Type B pancreatic cell (in vitro differentiated cells): ENCODE data around the gene WDR59. TPM values are rescaled to one million over a fixed set of nuclear protein-coding genes. Genes with fewer than 3 reads are reported as not detected.
A peak's percentile ranks its signal among the peaks of the same experiment; 100 is the strongest.

Experiments used
- DNase-seq: peaks from one replicate; pipeline ENCODE4 v3.0.0; 2021; ENCODE audit warnings: mixed read lengths; ENCODE audit not compliant: unreplicated experiment; ENCODE audit errors: extremely low spot score
- H3K27ac Mint-ChIP-seq: 2 replicates; pipeline ENCODE4 v1.8.0; 2021; ENCODE audit warnings: mild to moderate bottlenecking, mixed read lengths
- H3K27me3 Mint-ChIP-seq: 2 replicates; pipeline ENCODE4 v1.8.0; 2021; ENCODE audit warnings: mixed read lengths
- H3K36me3 Mint-ChIP-seq: 2 replicates; pipeline ENCODE4 v1.8.0; 2021; ENCODE audit warnings: mixed read lengths
- H3K4me1 Mint-ChIP-seq: one replicate; pipeline ENCODE4 v1.8.0; 2021; ENCODE audit warnings: mixed read lengths; ENCODE audit not compliant: unreplicated experiment
- H3K4me3 Mint-ChIP-seq: 2 replicates; pipeline ENCODE4 v1.8.0; 2021; ENCODE audit warnings: mild to moderate bottlenecking, mixed read lengths
- H3K9me3 Mint-ChIP-seq: 2 replicates; pipeline ENCODE4 v1.8.0; 2021; ENCODE audit warnings: mixed read lengths
- total RNA-seq: library from RNA; stranded (reverse); gene quantifications from 2 replicates; pipeline ENCODE4 v1.2.1, GENCODE V29; 2021; ENCODE audit warnings: low replicate concordance
- TF ChIP-seq, protein P1 (sequence below): fragments of 200-600 bp; sonication (generic); conservative IDR thresholded peaks from 2 replicates; pipeline ENCODE4 v1.5.0; 2021; ENCODE audit warnings: antibody characterized with exemption, mild to moderate bottlenecking

The WDR59 gene
- total RNA-seq, 1 donor from 2014 or later, result 88.9 TPM

DNA sequence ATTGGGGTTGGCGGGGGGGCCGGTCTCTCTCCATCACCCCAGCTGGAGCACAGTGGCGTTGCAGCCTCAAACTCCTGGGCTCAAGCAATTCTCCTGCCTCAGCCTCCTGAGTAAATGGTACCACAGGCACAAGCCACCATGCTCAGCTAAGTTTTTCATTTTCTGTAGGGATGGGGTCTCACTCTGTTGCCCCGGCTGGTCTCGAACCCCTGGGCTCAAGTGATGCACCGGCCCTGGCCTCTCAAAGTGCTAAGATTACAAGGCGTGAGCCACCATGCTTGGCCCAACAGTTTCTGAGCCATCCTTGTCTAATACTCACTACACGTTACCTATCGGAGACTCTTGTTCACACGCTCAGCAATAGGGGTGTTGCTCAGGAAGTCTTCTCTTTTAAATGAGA is 11.6 kb downstream of the WDR59 start:
- H3K4me3 Mint-ChIP-seq, result no peak overlapping the region
- H3K27ac Mint-ChIP-seq, result no peak overlapping the region
- no peaks in the 10 kb centered on the region for H3K9me3 Mint-ChIP-seq

DNA sequence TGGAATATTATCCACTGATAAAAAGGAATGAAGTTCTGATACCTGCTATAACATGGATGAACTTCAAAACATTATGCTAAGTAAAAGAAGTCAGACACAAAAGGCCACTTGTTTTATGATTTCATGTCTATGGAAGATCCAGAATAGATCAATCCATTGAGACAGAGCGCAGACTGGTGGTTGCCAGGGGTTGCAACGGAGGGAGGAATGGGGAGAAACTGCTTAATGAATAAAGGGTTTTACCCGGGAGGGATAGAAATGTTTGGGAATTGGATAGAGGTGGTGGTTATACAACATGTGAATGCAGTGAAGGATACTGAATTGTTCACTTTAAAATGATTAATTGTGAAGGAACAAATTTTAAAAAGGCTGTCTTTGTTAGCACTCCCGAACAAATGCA is 30.2 kb downstream of the WDR59 start:
- Mint-ChIP-seq H3K27ac (no peak overlapping the region), H3K4me1 (peaks cover 3% of the 10 kb centered on the region), H3K4me3 (no peak overlapping the region), H3K36me3 (peaks cover 30% of the 10 kb centered on the region), H3K27me3 (no peaks in the 10 kb centered on the region), H3K9me3 (no peaks in the 10 kb centered on the region)
- no peak for DNase-seq
- TF ChIP-seq, protein P1, sequence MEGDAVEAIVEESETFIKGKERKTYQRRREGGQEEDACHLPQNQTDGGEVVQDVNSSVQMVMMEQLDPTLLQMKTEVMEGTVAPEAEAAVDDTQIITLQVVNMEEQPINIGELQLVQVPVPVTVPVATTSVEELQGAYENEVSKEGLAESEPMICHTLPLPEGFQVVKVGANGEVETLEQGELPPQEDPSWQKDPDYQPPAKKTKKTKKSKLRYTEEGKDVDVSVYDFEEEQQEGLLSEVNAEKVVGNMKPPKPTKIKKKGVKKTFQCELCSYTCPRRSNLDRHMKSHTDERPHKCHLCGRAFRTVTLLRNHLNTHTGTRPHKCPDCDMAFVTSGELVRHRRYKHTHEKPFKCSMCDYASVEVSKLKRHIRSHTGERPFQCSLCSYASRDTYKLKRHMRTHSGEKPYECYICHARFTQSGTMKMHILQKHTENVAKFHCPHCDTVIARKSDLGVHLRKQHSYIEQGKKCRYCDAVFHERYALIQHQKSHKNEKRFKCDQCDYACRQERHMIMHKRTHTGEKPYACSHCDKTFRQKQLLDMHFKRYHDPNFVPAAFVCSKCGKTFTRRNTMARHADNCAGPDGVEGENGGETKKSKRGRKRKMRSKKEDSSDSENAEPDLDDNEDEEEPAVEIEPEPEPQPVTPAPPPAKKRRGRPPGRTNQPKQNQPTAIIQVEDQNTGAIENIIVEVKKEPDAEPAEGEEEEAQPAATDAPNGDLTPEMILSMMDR, result no peak

More for the DNA sequence above, 11.6 kb downstream of the WDR59 start:
- Mint-ChIP-seq H3K4me1 (no peaks in the 10 kb centered on the region), H3K36me3 (peaks cover 13% of the 10 kb centered on the region), H3K27me3 (no peaks in the 10 kb centered on the region)
- TF ChIP-seq, protein P1, result peak; percentile 28
- DNase-seq, result no peak

DNA sequence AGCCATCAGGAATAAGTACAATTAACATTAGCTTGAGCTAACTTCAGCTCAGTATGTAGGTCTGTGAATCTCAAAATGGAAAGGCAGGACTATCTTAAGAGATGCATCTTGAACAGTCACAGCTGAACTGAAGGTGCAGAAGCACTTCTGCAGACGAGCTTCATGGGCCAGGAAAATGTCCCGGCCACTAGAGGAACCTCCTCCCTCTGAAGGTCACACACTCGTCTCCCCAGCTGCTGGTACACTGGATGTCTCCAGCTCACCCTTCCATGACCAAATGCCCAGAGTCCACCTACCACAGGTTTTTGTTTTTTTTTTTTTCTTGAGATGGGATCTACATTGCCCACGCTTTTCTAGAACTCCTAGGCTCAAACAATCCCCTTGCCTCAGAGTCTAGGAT is 33.2 kb downstream of the WDR59 start:
- Mint-ChIP-seq H3K9me3 (no peaks in the 10 kb centered on the region), H3K36me3 (peaks cover 36% of the 10 kb centered on the region), H3K27ac (no peak overlapping the region), H3K27me3 (no peaks in the 10 kb centered on the region), H3K4me1 (no peaks in the 10 kb centered on the region), H3K4me3 (no peak overlapping the region)
- no peak for DNase-seq
- TF ChIP-seq, protein P1, result no peak

DNA sequence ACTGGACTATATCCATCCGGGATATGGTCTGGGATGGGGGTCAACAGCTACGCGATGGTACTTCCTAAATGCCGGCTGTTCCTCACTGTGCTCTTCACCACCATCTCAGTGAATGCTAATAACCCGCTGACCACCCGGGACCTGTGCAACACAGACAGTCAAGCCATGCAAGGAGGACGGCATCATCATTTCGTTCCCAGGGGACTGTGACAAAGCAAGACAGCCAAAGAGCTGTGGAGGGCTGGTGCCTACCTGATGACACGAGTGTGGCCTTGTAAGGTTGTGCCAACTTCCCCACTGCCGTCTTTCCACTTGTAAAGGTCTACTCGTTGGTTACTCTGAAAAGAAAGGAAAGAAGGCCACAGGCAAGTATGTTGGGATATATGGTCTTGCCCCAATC is 33.7 kb downstream of the WDR59 start:
- no peak for DNase-seq
- no peaks in the 10 kb centered on the region for H3K27me3 Mint-ChIP-seq
- H3K9me3 Mint-ChIP-seq, result no peaks in the 10 kb centered on the region
- H3K36me3 Mint-ChIP-seq, result peaks cover 36% of the 10 kb centered on the region
- no peak overlapping the region for H3K27ac Mint-ChIP-seq
- TF ChIP-seq, protein P1, result no peak
- H3K4me1 Mint-ChIP-seq, result no peaks in the 10 kb centered on the region
- H3K4me3 Mint-ChIP-seq, result no peak overlapping the region

DNA sequence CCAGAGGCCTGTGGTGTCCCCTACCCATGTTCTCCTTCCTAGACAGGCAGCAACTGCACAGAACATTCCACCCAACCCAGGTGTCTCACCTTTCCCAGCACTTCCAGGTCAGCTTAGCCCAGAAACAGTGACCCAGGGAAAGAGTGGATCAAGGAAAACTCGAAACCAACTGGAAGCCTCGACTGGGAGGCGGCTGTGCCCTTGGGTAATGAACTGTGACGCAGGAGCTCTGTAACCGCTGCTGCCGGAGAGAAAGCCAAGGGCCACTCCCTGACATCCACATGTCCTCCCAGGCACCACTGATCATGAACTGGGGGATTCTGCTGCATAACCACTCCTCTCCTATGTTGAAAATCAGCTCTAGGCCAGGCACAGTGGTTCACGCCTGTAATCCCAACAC is 34.4 kb downstream of the WDR59 start:
- H3K27me3 Mint-ChIP-seq, result no peaks in the 10 kb centered on the region
- DNase-seq, result no peak
- TF ChIP-seq, protein P1, result no peak
- no peaks in the 10 kb centered on the region for H3K4me1 Mint-ChIP-seq
- peaks cover 35% of the 10 kb centered on the region for H3K36me3 Mint-ChIP-seq
- H3K27ac Mint-ChIP-seq, result no peak overlapping the region
- H3K4me3 Mint-ChIP-seq, result no peak overlapping the region
- no peaks in the 10 kb centered on the region for H3K9me3 Mint-ChIP-seq

DNA sequence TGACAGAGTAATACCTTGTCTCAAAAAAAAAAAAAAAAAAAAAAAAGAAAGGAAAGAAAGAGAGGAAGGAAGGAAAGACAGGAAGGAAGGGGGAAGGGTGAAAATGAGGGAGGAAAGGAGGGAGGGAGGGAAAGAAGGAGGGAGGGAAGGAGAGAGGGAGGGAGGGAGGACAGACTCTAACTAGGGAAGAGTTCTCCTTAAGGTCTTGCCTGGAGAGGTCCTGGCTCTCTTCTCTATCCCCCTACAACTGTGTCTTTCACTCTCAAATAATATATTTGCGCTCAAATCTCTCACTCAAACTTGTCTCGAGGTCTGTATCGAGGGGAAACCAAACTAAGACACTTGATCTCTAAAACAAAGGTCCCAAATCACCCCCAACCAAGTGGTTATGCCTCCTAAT is 35.6 kb downstream of the WDR59 start:
- no peak for DNase-seq
- no peak overlapping the region for H3K27ac Mint-ChIP-seq
- peaks cover 26% of the 10 kb centered on the region for H3K36me3 Mint-ChIP-seq
- no peaks in the 10 kb centered on the region for H3K9me3 Mint-ChIP-seq
- H3K4me3 Mint-ChIP-seq, result no peak overlapping the region
- TF ChIP-seq, protein P1, result no peak
- no peaks in the 10 kb centered on the region for H3K27me3 Mint-ChIP-seq
- no peaks in the 10 kb centered on the region for H3K4me1 Mint-ChIP-seq
